GM18861 (cell line): ENCODE results near the gene UBA6.
"Not testable (repeated sequence)": the region's sequence is repeated elsewhere in the genome, so short reads cannot be mapped to it uniquely, and the experiment has no call there.

Experiments used
- ATAC-seq: cut with Tn5 transposase; IDR thresholded peaks from one replicate; pipeline ENCODE4 v1.9.1; 2021; ENCODE audit not compliant: unreplicated experiment

The UBA6 gene

DNA sequence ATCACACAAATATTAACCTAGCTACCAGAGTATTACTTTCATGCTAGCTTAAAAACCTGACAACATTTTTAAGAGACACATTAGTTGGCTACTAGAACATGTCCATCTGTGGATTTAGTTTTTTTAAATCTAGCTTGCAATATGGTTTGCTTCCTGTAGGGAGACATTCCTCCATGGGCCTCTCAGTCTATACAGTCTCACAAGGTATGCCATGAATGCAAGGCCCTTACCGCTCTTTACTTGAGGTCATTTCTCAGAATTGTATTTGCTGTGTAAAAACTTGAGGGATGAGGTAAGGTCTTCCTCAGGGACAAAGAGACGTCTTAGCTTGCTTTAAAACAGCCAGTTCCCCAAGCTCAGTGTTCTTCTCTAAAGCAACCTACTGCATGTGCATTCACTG is 26.9 kb downstream of the UBA6 start:
- ATAC-seq: no peak

DNA sequence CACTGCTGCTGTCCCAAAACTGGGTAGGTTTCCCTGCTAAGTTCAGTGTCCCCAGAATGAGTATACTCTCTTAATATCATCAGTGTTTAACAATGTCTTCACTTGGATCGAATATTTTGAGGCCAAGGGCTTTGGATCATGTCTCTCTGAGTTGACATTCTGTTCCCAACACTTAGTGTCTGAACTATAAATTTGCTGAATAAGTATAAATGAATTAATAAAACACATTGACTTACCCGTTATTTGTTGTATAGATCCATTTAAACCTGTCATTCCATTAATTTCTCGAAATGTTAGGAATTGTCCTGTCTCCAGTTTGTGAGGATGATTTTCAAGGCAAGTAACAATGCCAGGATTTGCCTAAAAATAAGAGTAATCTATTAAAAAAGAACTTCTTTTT is 32.6 kb downstream of the UBA6 start:
- no peak for ATAC-seq

- no peak for ATAC-seq
Measured at GRCh38 chr4:67660418-67660817, 40.5 kb downstream of the UBA6 start.

GRCh38 chr4:67659065-67659464 is 41.9 kb downstream of the UBA6 start:
- ATAC-seq: no peak

GRCh38 chr4:67658302-67658701 is 42.7 kb downstream of the UBA6 start:
- ATAC-seq: no peak

DNA sequence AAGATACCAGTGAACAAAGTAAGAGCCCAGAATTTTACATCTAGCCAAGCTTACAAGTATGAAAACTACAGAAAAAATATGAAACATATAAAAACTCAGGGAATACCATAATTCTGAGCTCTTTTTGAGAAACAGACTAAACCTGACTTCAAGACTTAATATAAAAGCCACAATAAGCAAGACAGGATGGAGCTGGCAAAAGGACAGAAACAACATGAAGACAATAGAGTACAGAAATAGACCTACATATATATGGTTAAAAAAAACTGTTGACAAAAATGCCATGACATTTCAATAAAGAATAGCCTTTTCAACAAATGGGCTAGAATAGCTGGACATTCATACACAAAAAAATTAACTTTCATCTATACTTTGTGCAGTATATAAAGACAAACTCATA is 49.4 kb downstream of the UBA6 start:
- no peak for ATAC-seq

GRCh38 chr4:67638136-67638535 is 62.8 kb downstream of the UBA6 start:
- ATAC-seq: no peak

GRCh38 chr4:67636978-67637377 is 64.0 kb downstream of the UBA6 start:
- not testable (repeated sequence) for ATAC-seq

- ATAC-seq: no peak
Measured at GRCh38 chr4:67635331-67635730, 65.6 kb downstream of the UBA6 start.

GRCh38 chr4:67634741-67635140 is 66.2 kb downstream of the UBA6 start:
- ATAC-seq: no peak

GRCh38 chr4:67632492-67632891 is 68.5 kb downstream of the UBA6 start:
- ATAC-seq: no peak

- no peak for ATAC-seq
Measured at GRCh38 chr4:67624939-67625338, 76.0 kb downstream of the UBA6 start.

- ATAC-seq: no peak
Measured at GRCh38 chr4:67616478-67616877, 84.5 kb downstream of the UBA6 start.

DNA sequence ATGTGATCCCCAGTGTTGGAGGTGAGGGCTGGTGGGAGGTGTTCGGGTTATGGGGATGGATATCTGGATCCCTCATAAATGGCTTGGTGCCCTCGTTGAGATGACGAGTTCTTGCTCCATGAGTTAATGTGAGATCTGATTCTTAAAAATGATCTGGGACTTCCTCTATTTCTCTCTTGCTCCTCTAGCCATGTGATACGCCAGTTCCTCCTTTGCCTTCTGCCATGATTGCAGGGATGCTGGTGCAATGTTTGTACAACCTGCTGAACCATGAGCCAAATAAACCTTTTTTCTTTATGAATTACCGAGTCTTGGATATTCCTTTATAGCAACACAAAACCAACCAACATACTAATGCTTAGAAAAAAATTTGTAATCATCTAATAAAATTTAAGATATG is 85.8 kb downstream of the UBA6 start:
- ATAC-seq: no peak

DNA sequence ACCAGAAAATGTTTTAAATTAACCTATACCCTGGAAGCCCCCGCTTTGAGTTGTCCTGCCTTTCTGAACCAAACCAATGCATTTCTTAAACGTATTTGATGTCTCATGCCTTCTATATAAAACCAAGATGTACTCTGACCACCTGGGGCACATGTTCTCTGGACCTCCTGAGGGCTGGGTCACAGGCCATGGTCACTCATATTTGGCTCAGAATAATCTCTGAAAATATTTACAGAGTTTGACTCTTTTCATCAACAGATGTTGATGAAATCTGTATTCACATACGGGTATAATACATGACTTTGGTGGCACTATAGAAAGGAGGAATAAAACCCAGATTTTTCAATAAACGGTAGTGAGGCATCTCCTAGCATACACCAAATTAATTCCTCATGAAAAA is 86.8 kb downstream of the UBA6 start:
- no peak for ATAC-seq

- ATAC-seq: no peak
Measured at GRCh38 chr4:67608027-67608426, 92.9 kb downstream of the UBA6 start.

GRCh38 chr4:67604749-67605148 is 96.2 kb downstream of the UBA6 start:
- no peak for ATAC-seq

DNA sequence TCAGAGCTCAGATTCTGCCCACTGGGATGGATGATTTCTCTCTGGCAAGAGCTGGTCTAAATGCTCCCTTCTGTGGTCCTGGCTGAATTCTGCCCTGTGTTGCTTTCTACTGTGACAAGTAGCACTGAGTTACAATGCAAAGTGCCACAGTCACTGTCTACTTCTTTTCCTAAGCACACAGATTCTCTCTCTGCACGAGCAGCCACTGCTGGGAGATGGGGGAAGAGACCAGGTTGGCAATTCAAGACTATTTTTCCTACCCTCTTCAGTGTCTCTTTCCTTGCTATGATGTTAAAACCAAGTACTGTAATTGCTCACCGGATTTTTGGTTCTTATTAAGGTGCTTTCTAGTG is 97.0 kb downstream of the UBA6 start:
- no peak for ATAC-seq

GRCh38 chr4:67603310-67604028 is 97.5 kb downstream of the UBA6 start:
- no peak for ATAC-seq

- ATAC-seq: no peak
Measured at GRCh38 chr4:67593741-67594175, 107.2 kb downstream of the UBA6 start.

DNA sequence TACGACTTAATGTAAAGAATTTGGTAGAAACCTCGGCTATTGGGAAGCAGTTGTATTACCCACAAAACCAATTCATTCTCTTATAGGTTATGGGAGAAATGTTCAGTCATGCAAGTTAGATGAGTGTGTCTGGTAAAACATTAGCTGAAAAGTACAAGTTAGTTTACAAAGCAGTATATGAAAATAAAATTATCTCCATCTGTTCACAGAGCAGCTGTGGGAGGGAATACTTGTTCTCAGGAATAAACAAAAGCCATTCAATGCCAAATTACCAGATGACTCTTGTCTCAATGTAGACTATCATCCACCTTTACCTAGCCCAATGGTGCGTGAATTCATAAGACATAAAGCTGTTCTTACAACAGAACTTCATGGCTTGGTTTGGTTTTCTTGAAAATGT is 113.8 kb downstream of the UBA6 start:
- no peak for ATAC-seq

GRCh38 chr4:67584496-67584895 is 116.5 kb downstream of the UBA6 start:
- no peak for ATAC-seq

DNA sequence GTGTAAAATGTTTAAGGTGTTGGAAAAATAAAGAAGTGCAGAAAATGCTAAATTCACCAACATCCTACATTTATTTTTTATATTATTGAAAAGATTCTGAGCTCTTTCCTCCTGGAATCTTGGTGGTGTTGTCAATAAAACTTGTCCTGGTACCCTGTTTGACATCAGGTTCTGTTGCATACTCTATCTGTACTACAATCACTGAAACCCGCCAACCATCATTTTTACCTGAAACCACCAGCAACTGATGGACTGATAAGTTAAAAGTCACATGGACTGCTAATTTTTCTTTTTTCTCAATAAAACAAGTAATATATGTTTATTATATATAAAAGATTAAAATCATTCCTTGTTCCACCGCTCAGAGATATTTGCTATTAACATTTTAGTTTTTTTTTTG is 119.0 kb downstream of the UBA6 start:
- no peak for ATAC-seq
